Measurements from ENCODE around the gene MAST1.

GRCh38 chr19:12800923-12801465 is 37.3 kb upstream of the MAST1 start:
- no peak for TF ChIP-seq CTCF (IDR thresholded peaks at IDR 0.05)
- TF ChIP-seq POLR2AphosphoS5 (IDR thresholded peaks at IDR 0.05; ENCODE audit: insufficient read depth in 1 of 2, low read depth in 1 of 2): no peak
- no peak for TF ChIP-seq POLR2A (IDR thresholded peaks at IDR 0.05)
